ENCODE data around the gene CMKLR1.

Gene CMKLR1

DNA sequence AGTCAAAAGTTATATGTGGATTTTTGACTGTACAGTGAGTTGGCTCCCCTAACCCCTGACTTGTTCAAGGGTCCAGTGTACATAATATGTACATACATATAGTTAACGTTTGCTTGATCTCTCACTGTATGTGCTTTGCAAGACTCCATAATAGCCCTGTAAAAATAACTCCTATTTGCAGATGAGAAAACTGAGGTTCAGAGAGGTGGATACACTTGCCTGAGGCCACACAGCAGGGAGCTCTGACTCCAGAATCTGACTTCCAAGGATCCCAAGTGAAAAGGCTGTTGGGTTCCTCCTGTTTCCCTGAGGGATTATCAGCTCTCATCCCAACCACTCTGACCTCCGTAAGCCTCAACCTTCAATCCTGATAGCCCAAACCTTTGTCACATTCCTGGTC, 41.7 kb downstream of the CMKLR1 start:
- no peak for DNase-seq

DNA sequence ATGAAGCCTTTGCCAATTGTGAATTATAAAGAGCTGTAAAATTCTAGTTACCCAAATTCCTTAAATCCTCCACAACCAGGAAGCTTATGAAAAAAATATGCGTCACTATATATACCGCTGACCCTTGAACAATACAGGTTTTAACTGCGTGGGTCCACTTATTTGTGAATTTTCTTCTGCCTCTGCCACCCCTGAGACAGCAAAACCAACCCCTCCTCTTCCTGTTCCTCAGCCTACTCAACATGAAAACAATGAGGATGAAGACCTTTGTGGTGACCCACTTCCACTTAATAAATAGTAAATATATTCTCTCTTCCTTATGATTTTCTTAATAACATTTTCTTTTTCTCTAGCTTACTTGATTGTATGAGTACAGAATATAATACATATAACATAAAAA, 42.2 kb downstream of the CMKLR1 start:
- no peak for DNase-seq

DNA sequence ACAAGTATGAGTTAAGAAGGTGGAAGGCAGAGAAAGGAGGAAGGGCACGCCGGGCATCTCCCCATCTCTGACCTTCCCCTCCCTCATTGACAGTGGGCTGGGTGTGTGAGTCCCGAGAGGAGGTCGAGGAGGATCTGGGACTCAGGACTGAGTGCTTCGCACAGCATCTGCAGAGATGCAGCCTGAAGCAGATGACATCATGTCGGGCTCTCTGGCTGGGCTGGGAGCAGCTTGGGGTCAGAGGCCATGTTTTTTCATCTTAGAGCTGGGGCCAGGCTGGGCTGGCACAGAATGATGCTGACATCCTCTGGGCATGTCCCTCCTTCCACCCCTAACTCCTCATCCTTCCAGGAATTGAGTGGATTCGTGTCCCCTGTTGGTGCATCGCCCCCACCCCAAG, 43.5 kb downstream of the CMKLR1 start:
- no peak for DNase-seq

DNA sequence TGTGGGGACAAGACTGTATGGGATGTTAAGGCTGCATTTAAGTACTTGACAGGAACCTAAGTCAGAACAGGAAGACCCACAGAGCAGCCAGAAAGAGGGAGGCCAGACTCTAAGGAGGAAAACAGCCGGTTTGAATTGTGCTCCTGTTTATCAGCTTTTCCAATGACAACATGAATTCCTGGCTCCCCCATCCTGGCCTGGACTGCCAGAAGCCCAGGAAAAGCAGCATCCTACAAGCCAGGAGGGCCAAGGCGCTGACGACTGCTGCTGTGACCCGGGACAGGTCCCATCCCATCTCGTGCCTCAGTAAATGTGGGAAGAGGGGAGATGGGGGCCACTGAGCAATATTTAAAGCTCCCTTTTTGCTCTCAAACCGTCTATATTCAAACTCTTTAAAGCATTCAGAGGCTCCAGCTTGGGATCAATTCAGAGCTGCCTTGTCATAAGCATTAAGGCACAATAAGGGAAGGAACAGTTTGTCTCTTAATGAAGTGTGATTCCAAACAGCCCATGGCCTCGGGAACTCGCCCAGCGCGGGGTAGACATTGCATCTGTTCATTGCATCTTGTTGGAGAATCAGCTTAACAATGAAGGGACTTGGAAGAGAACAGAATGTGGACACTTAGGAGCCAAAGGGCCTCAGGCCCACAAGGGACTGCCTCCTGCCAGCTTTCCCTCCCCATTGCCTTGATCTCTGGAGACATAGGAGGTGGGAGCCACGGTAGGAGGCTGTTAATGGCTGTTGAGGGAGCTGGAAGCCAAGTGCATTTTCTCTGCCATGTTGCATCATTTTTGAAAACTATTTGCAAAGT, 49.6 kb downstream of the CMKLR1 start:
- DNase-seq: no peak

DNA sequence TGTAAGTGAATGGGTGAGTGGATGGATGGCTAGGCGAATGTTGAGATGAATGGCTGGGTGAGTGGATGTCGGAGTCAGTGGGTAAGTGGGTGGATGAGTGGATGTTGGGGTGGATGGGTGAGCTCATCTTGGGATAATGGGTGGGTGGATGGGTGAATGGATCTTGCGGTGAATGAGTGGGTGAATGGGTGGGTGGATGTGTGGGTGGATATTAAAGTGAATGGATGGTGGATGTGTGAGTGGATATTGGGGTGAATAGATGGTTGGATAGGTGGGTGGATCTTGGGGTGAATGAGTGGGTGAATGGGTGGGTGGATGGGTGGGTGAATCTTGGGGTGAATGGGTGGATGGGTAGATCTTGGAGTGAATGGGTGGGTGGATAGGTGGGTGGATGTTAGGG, 51.9 kb downstream of the CMKLR1 start:
- DNase-seq: no peak

DNA sequence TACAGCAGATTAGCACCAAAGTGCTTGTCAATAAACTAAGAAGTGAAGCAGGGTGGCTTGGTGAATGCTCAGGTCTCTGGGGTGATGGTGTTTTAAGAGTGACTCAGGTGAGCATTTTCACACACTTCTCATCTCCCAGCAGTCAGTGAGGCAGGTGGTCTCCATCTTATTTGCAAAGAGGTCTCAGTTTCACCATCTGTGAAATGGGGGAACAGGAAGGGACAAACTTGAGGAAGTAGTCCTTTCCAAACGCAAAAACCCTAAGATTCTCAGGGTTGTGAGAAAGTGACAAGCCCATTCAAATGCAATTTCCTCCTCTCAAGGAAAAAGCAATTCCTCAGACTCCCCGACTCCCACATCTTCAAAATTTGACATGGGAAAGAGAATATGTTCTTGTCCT, 54.1 kb downstream of the CMKLR1 start:
- DNase-seq: no peak

DNA sequence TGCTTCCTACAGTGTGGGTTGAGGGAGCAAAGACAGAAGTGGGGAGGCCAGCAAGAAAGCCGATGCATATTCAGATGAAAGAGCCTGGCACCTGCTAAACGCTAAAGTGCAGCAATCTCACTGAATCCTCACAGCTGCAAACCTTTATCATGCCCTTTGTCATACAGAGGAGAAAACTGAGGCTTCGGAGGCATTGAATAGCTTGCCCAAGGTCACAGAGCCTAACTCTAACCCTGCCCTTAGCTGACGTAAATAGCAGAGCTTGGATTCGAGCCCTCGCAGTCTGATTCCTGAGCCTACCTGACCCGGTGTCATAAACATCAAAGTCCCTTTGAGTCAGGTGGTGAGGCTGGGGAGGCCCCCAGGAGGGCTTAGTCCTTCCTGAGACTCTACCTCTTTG, 54.9 kb downstream of the CMKLR1 start:
- no peak for DNase-seq

DNA sequence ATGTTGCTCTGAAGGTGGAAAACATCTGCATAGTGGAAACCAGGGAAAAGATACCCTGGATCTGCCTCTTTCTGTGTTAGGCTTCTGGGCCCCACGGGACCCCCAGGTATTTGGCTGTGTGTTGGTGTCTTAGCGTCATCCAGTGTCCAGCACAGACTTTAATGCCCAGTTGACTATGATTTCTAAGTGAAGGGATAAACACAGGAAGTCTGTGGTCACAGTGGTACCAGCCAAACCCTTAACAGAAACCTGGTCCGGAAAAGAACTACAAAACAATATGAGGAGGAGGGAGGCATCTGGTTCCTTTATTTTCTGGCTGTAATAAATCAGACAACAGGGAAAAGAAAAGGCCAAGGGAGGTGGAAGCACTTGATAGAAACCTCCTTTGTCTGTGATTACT, 56.4 kb downstream of the CMKLR1 start:
- DNase-seq: no peak

DNA sequence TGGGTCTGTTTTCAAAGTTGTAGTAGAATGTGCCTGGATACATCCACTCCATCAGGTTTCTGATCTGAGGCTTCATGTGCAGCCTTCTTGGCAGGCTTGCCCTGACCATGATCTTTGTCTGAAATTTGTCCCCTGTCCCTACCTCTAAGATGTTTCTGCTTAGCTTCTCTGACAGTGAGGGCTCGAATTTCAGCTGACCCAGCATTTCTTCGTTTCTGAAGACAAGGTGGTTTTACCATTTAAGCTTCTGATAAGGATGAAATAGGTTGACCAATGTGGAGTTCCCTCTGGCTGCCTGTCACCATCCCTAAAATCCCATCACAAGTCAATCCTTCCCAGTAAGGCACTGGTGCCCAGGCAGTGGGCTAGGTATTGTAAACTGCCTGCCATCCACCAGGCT, 57.0 kb downstream of the CMKLR1 start:
- DNase-seq: no peak

DNA sequence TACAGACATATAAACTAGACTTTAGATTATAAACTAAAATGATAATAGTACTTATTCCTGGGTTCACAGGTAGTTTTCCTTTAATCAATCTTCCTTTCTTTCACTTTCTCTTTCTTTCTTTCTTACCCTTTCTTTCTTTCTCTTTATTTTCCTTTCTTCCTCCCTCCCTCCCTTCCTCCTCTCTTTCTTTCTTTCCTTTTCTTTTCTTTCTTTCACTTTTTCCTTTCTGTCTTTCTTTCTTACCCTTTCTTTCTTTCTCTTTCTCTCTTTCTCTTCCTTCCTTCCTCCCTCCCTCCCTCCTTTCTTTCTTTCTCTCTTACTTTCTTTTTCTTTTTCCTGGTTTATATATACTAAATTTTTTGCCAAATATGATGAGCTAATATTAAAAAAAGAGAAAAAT, 61.5 kb downstream of the CMKLR1 start:
- DNase-seq: no peak

DNA sequence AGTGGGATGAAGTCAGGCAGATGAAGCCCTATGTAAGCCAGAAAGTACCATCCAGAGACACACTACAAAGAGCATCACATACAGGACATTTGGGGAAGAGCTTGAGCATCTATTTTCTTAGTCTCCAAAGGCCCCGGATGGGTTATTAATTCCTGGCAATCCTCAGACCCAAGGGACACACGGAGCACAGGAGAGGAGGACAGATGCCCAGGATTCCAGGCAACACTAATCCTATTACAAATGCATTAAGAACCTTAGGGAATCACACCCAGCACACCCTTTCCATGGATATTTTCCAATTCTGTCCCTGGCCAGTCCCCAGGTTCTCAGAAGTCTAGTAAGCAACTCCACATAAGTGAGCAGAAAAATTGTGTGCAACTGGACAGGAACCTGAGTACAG, 65.9 kb downstream of the CMKLR1 start:
- no peak for DNase-seq

DNA sequence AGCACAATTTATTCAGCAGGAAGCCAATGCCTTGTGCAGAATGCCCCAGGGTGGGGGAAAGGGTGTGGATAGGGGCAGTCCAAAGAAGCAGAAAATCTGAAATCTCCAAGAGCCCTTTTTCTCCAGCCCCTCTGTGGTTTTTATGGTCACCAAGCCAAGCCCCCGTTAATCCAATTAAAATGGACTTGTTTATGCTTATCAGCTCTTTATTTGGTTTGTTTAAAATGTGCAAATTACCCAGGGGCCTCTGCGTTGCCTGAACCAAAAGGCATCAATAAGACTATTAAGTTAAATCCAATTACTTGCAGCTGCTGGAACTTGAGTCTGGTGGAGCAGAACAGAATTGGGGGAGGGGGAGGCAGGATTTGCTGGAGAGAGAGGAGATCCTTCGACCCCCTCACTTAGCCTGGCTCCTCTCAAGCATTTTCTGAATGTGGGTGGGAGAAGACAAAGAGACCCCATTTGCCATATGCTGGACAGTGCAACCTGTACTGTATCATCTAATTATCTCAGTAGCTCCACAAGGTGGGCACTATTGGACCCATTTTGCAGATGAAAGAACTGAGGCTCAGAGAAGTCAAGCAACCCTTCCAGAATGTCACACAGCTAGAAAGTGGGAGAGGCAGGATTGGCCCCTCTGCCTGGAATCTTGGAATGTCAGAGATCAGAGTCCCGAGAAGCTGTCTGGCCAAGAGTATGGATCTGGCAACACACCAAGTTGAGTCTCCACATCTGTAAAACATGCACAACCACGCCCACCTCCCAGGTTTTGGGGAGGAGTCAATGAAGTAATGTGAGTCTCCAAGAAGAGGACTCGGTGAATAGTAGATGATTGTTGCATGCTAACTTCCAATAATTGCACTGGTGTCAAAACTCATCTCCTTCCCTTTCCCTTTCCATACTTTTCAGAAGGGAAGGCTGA, 66.9 kb downstream of the CMKLR1 start:
- no peak for DNase-seq

DNA sequence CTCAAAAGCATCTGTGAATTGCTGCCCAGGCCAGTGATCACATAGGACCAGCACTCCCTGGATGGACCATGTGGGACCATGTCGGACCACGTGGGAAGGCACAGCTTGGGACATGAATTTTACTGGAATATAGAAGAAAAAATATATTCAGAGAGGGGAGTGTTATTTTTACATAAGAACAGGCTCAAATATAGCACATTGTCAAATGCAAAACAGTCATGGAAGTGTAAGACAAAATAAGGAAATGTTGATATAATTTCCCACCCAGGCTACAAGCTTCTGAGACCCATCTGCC, 68.3 kb downstream of the CMKLR1 start:
- DNase-seq: no peak

DNA sequence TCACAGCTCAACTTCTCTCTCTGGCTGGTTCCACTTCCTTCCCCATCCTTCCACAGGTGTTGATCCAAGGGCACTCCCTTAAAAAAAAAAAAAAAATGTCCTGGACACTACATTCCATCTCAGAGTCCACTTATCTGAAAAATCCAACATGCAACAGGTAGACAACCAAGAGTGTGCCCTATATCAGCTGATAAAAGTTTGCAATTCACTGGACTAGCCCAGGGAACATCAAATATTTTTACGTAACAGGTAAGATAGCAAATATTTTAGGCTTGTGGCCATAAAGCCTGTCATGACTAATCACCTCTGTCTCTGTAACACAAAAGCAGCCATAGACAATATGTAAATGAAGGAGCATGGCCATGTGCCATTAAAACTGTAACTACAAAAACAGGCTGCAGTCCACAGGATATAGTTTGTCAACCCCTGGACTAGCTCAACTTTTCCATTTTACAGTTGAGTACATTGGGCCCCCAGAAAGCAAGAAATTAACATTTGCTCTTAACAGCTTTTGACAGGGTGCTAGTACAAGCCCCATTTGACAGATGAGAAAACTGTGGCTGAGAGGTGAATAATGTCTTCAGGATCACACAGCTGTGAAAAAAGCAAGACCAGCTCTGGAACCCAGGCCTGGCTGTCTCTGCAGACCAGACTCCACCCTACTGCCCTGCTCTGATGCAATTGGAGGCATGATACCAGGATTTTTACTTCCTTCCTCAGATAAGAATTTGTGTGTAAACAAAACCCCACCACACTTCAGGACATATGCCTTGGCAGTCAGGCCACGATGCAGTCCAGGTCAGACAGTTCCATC, 68.9 kb downstream of the CMKLR1 start:
- DNase-seq: no peak

DNA sequence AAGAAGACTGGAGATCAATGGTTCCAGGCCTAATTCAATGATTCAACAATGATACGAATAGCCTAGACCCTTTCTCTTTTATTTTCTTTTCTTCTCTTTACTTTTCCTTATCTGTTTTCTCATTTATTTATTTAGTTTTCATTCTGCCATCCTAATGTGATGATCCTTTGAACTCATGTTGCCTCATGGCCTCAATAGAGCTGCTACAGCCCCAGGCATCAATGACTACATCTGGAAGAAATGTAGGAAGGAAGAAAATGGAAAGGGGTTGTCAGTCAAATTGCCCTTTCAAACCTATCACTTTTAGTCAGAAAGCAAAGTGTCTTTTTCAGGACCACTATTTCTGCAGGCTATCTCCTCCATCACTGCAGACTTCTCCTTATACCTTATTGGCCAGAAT, 69.9 kb downstream of the CMKLR1 start:
- DNase-seq: no peak

DNA sequence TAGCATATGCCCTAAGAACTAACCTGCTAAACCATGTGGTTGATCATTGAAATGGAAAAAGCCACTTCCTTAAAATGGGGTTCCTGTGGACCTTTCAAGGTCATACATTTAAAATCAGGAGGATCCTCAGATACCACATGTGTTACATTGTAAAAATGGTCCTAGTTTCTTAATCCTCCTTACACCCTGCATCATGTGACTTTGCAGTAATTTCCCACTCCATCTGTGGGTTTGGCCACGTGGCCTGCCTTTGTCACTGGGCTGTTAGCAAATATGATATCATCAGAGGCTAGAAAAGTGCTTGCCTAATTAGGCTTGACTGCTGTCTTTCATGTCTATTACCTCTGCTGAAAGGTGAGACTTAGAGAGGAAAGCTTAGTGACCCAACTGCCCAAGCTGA, 70.7 kb downstream of the CMKLR1 start:
- no peak for DNase-seq

DNA sequence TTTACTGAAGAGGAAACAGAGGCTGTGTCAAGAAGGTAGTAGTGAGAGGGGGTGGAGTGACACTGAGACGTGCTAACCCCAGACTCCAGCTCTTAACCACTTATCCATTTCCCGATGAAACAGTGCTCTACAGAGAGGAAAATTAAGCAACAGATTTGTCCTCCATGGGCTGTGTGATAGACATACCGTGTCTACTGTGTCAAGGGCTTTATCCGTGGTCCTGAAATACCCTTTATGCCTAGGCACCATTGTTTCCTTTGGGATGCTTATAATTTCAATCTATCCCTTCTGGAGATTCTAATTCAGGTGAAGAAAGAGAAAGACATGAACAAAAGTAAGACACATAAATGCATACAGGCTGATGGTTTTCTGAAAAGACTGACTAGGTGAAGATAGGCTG, 71.7 kb downstream of the CMKLR1 start:
- no peak for DNase-seq

DNA sequence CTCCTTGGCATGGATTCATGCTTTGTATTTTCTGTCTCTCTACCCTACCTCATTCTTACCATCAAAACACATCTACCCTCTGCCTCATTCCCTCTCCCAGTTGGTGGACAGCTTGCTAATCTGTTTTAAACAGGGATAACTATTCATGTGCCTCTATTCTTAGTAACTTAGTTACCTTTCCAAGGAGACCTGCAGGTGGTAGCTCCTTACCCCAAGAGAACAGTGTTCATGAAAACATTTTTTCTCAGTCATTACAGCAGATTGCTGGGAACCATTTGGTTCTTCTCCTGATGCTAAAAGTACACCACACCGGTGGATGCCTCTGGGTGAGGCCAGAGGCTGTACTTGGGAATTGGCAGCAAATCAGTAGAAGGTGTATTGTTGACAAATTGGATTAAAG, 73.0 kb downstream of the CMKLR1 start:
- DNase-seq: no peak

DNA sequence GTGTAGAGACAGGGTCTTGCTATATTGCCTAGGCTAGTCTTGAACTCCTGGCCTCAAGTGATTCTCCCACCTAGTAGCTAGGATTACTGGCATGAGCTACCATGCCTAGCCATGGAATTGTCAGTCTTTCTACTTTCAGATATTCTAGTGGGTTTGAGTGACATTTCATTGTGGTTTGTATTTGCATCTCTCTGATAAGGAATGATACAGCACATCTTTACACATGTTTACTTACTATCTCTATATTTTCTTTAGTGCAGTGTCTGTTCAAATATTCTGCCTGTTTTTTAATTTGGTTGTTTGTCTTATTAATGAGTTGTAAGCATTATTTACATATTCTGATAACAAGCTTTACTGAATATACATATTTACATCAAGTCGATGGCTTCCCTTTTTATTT, 73.6 kb downstream of the CMKLR1 start:
- no peak for DNase-seq

DNA sequence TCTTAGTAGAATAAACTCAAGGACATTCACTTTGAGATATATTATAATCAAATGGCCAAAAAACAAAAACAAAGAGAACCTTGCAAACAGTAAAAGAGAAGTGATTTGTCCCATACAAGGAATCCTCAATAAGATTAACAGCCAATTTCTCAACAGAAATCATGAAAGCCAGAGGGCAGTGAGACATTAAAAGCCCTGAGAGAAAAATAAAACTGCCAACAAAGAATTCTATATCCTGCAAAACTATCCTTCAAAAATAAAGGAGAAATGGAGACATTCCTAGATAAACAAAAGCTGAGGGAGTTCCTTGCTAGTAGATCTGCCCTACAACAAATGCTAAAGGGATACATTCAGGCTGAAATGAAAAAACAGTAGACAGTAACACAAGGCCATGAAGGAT, 78.1 kb downstream of the CMKLR1 start:
- DNase-seq: no peak

DNA sequence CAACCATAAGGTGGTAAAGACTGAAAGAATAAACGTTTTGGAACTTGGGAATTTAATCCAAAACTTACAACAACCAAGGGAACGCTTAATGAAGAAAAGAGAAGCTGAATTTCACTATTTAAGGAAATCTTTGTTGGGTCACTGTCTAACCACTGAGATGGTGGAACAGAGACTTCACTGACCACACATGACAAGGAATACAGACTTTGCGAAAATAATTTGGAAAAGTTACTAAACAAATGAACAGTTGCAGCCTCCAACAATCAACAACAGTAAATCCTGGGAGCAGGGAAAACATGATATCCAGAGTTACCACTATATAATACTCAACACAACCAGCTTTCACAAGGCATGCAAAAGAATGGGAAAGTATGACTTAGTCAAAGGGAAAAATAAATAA, 79.1 kb downstream of the CMKLR1 start:
- no peak for DNase-seq

DNA sequence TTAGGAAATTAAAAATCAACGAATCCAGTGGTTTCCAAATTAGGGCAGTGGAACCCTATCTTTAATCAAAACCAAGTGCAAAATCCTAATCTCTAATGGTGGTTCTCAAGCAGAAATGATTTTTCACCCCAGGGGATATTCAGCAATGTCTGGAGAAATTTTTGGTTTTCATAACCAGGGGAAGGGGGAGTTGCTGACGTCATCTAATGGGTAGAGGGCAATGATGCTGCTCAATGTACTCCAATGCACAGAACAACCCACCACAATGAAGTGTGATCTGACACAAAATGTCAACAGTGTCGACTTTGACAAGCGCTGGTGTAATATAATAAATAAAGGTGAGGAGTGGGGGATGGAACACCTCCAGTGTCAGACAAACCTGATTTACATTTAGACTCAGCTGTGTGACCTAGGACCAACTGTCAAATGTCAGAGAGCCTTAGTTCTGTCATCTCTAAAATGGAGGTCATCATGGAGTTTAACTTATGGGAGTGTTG, 81.5 kb downstream of the CMKLR1 start:
- DNase-seq: no peak

DNA sequence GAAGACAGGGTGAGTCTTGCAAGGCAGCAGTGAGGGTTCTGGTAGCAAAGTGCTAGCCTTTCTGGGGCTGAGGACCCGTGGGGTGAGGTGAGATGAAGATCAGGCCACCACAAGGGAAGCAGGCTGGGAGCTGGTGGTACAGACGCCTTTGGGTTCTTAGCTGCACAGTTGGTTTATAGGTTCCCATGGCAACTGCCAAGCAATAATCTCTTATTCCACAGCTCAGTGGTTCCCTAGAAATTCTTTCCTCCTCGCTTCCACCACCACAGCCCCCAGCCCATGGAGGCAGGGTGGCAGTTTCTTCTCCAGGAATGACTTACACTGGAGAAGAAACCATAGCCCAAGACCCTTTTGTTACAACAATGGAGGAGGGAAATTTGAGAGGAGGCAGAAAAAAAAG, 82.1 kb downstream of the CMKLR1 start:
- no peak for DNase-seq

DNA sequence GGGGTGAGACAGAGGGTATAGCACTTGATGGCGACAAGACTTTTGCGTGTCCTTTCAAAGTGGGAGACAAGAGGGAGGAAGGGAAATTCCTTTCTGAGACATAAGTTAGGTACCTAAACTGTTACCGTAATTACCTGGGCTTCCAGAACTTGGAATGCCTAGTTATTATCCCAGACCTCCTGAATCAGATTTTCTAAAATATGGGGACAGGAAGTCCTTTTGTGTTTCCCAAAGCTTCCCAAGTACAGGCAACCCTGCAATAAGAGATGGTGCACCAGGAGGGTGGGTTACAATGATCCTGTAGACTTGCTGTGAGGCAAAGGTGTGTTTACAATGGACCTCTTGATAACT, 83.9 kb downstream of the CMKLR1 start:
- DNase-seq: no peak
